Inflammatory macrophage (primary cell): ENCODE data around the gene MTMR3.
"Not testable (repeated sequence)": the region's sequence is repeated elsewhere in the genome, so short reads cannot be mapped to it uniquely, and the experiment has no call there.

Source experiments
- DNase-seq, 2 donors: peaks; one replicate each; pipeline ENCODE4 v3.0.0-alpha.2; 2020 to 2022

The MTMR3 gene

GRCh38 chr22:29971607-29972006 is 88.6 kb downstream of the MTMR3 start:
- DNase-seq, result no peak

- no peak for DNase-seq
These were observed 89.1 kb downstream of the MTMR3 start for GRCh38 chr22:29972121-29972520.

- DNase-seq, result no peak
These were observed 90.3 kb downstream of the MTMR3 start for GRCh38 chr22:29973269-29973668.

GRCh38 chr22:29973680-29974079 is 90.7 kb downstream of the MTMR3 start:
- not testable (repeated sequence) for DNase-seq

GRCh38 chr22:29975494-29975893 is 92.5 kb downstream of the MTMR3 start:
- no peak for DNase-seq

GRCh38 chr22:29977107-29977506 is 94.1 kb downstream of the MTMR3 start:
- DNase-seq, result no peak

GRCh38 chr22:29979777-29980321 is 96.9 kb downstream of the MTMR3 start:
- no peak for DNase-seq

- no peak for DNase-seq
These were observed 100.4 kb downstream of the MTMR3 start for GRCh38 chr22:29983296-29983917.

GRCh38 chr22:29985912-29986311 is 102.9 kb downstream of the MTMR3 start:
- no peak for DNase-seq

GRCh38 chr22:29987137-29987536 is 104.2 kb downstream of the MTMR3 start:
- peak; percentile 61 to 75 for DNase-seq

GRCh38 chr22:29988719-29989118 is 105.7 kb downstream of the MTMR3 start:
- DNase-seq, result no peak

GRCh38 chr22:29989446-29989845 is 106.5 kb downstream of the MTMR3 start:
- DNase-seq, result no peak

GRCh38 chr22:29992341-29993275 is 109.6 kb downstream of the MTMR3 start:
- no peak for DNase-seq

GRCh38 chr22:29994027-29994715 is 111.2 kb downstream of the MTMR3 start:
- DNase-seq, result peak in 1 of 2 donors; percentile 43

- DNase-seq, result no peak
These were observed 112.0 kb downstream of the MTMR3 start for GRCh38 chr22:29994943-29995342.

GRCh38 chr22:29997107-29997506 is 114.1 kb downstream of the MTMR3 start:
- no peak for DNase-seq

GRCh38 chr22:29997516-29997915 is 114.5 kb downstream of the MTMR3 start:
- DNase-seq, result no peak

GRCh38 chr22:29998627-29999384 is 115.8 kb downstream of the MTMR3 start:
- DNase-seq, result no peak

GRCh38 chr22:30000566-30000965 is 117.6 kb downstream of the MTMR3 start:
- DNase-seq, result no peak

- DNase-seq, result no peak
These were observed 118.5 kb downstream of the MTMR3 start for GRCh38 chr22:30001459-30001858.

- no peak for DNase-seq
These were observed 120.0 kb downstream of the MTMR3 start for GRCh38 chr22:30002861-30003486.

GRCh38 chr22:30004101-30004500 is 121.1 kb downstream of the MTMR3 start:
- no peak for DNase-seq
